Bronchial epithelial cell (primary cell): Measurements from ENCODE around the gene KCND3. TPM values are rescaled to one million over a fixed set of nuclear protein-coding genes. Genes with fewer than 3 reads are reported as not detected.

Source experiments
- DNase-seq: peaks from one replicate; pipeline ENCODE4 v3.0.0-alpha.2; 2010; ENCODE audit warnings: low read depth
- FAIRE-seq: peaks from 2 replicates; lab custom pipeline; 2011; peaks lifted over from hg19 to GRCh38; lab: Jason Lieb, UNC
- H3K27me3 ChIP-seq: 2 replicates; pipeline ENCODE4 v1.5.1; 2011; ENCODE audit warnings: low read length; ENCODE audit not compliant: control insufficient read depth, insufficient read depth
- H3K36me3 ChIP-seq: 2 replicates; pipeline ENCODE4 v1.5.1; 2011; ENCODE audit warnings: low read length; ENCODE audit not compliant: control insufficient read depth, insufficient read depth
- H3K4me3 ChIP-seq: 2 replicates; pipeline ENCODE4 v1.5.1; 2011; ENCODE audit warnings: mild to moderate bottlenecking, low read depth, low read length, control low read depth
- total RNA-seq: library from RNA; depleted of rRNA; stranded (reverse); fragments of >200 nt; gene quantifications from 2 replicates; pipeline ENCODE4 v1.2.1, GENCODE V29; 2014
- TF ChIP-seq, protein P1 (sequence below): IDR thresholded peaks from 2 replicates; pipeline ENCODE4 v1.5.1; 2011; ENCODE audit warnings: mild to moderate bottlenecking, moderate library complexity, low read length, control low read depth, inconsistent platforms; ENCODE audit not compliant: insufficient read depth, severe bottlenecking

KCND3 gene
- total RNA-seq, 1 donor from 2014 or later = under 0.01 TPM

GRCh38 chr1:111867868-111868440 lies 121.5 kb downstream of the KCND3 start:
- Histone ChIP-seq H3K4me3 (no peak overlapping the region), H3K27me3 (peaks cover 2% of the 10 kb centered on the region), H3K36me3 (no peaks in the 10 kb centered on the region)
- DNase-seq = no peak
- FAIRE-seq = no peak
- TF ChIP-seq, protein P1, sequence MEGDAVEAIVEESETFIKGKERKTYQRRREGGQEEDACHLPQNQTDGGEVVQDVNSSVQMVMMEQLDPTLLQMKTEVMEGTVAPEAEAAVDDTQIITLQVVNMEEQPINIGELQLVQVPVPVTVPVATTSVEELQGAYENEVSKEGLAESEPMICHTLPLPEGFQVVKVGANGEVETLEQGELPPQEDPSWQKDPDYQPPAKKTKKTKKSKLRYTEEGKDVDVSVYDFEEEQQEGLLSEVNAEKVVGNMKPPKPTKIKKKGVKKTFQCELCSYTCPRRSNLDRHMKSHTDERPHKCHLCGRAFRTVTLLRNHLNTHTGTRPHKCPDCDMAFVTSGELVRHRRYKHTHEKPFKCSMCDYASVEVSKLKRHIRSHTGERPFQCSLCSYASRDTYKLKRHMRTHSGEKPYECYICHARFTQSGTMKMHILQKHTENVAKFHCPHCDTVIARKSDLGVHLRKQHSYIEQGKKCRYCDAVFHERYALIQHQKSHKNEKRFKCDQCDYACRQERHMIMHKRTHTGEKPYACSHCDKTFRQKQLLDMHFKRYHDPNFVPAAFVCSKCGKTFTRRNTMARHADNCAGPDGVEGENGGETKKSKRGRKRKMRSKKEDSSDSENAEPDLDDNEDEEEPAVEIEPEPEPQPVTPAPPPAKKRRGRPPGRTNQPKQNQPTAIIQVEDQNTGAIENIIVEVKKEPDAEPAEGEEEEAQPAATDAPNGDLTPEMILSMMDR = no peak

DNA sequence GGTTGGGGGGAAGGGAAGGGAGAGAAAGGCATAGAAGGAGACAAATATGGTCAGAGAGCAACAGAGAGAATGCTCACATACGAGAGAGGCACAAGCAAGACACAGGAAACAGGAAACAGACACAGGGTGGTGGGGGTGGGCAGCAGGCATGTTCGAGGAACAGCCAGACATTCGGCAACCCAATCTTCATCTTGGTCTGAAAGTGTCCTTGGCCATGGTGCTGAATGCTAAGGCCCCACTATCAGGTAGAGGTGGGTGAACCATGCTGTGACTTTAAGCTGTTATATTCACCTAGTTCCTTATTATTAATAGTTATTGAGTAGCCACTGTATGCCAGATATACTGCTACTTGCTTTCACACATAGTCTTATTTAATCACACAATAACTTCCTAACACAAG lies 124.6 kb downstream of the KCND3 start:
- FAIRE-seq = no peak
- TF ChIP-seq, protein P1 = no peak
- no peaks in the 10 kb centered on the region for H3K27me3 ChIP-seq
- DNase-seq = peak; percentile 10
- H3K36me3 ChIP-seq = no peaks in the 10 kb centered on the region
- no peak overlapping the region for H3K4me3 ChIP-seq

GRCh38 chr1:111863401-111863800 lies 126.1 kb downstream of the KCND3 start:
- FAIRE-seq (no peak), DNase-seq (no peak)
- TF ChIP-seq, protein P1 = no peak
- Histone ChIP-seq H3K27me3 (no peaks in the 10 kb centered on the region), H3K36me3 (no peaks in the 10 kb centered on the region), H3K4me3 (no peak overlapping the region)

- no peaks in the 10 kb centered on the region for H3K27me3 ChIP-seq
- no peaks in the 10 kb centered on the region for H3K36me3 ChIP-seq
- TF ChIP-seq, protein P1 = no peak
- H3K4me3 ChIP-seq = no peak overlapping the region
- DNase-seq (no peak), FAIRE-seq (no peak)
These were observed 126.9 kb downstream of the KCND3 start for GRCh38 chr1:111862599-111862998.

DNA sequence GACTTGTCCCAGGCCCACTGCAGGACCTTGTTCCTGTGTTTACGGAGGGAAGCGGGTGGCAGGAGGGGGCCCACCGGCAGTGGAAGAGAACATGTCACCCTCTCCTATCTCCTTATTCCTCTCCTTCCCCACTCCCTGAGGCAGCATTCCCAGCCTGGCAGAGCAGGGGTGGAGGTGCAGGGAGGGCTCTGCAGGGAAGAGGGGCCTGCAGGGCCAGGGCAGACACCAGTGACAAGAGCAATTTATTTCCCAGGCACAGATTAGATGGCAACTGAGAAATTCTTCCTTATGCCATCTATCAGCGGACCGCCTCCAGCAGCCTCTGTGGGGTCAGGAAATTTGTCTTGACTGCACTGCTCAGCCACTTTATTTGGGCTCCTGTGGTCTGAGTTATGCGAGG lies 127.9 kb downstream of the KCND3 start:
- FAIRE-seq (no peak), DNase-seq (no peak)
- TF ChIP-seq, protein P1 = no peak
- Histone ChIP-seq H3K4me3 (no peak overlapping the region), H3K27me3 (no peaks in the 10 kb centered on the region), H3K36me3 (no peaks in the 10 kb centered on the region)

DNA sequence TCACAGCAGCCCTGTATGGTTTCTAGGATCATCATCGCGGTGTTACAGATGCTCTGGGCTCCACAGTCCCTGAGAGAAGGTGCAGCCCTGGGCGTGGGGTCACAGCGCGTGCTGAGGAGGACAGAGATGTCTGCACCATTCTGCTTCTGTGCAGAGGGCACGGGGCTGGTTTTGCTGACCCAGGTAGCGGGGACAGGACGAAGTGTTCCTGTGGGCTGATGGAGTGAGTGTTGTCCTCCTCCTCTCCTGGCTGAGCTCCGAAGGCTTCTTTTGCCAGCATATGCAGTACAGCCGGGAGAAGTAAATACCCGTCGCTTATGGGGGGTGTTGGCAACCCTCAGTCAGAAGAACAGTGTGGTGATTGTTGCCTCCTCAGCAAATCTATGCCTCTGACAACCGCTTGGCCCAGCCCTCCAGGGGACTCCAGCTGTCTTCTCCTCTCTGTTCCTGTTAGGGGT lies 132.2 kb downstream of the KCND3 start:
- H3K4me3 ChIP-seq = no peak overlapping the region
- TF ChIP-seq, protein P1 = no peak
- FAIRE-seq = no peak
- no peaks in the 10 kb centered on the region for H3K36me3 ChIP-seq
- no peak for DNase-seq
- H3K27me3 ChIP-seq = peaks cover 4% of the 10 kb centered on the region
